ENCODE data around the gene RPAP3. TPM values are rescaled to one million over a fixed set of nuclear protein-coding genes. Genes with fewer than 3 reads are reported as not detected.

RPAP3 gene
- total RNA-seq, 1 experiment from 2014 or later: 67.7 TPM

GRCh38 chr12:47615711-47616110 lies 90.1 kb downstream of the RPAP3 start:
- ChIA-PET POLR2A (no interaction called here), CTCF (no interaction called here)
- H3K9me3 ChIP-seq: peaks cover 19% of the 10 kb centered on the region; the same call in 1 of the 2 replicates
- Mint-ChIP-seq H3K9me3 (ENCODE audit: unreplicated experiment) (peaks cover 40% of the 10 kb centered on the region), H3K36me3 (ENCODE audit: insufficient read depth, unreplicated experiment) (peaks cover 6% of the 10 kb centered on the region), H3K4me3 (ENCODE audit: unreplicated experiment) (no peak overlapping the region), H3K27ac (ENCODE audit: unreplicated experiment) (no peak overlapping the region), H3K4me1 (ENCODE audit: low read depth, unreplicated experiment) (no peaks in the 10 kb centered on the region), H3K27me3 (ENCODE audit: insufficient read depth, unreplicated experiment) (no peaks in the 10 kb centered on the region)
- TF ChIP-seq CTCF (IDR thresholded peaks at IDR 0.05; ENCODE audit: insufficient read depth in 1 of 2, low read depth in 1 of 2, low read length in 1 of 2, severe bottlenecking in 1 of 2, unreplicated experiment in 1 of 2): no peak
- DNase-seq: no peak
- no peak overlapping the region for H3K4me3 ChIP-seq (ENCODE audit: low read depth, low read length)
- no peaks in the 10 kb centered on the region for H3K36me3 ChIP-seq (ENCODE audit: control insufficient read depth, insufficient read depth, low read length)
- H3K27me3 ChIP-seq (replicated peaks; ENCODE audit: control insufficient read depth, insufficient read depth, low read length): no peaks in the 10 kb centered on the region
- no TSS peak for BruUV-seq (replicated peaks)
- no peaks in the 10 kb centered on the region; the same call in 1 of the 2 replicates for H3K4me1 ChIP-seq
- intact Hi-C loops (cut with micrococcal nuclease; ENCODE audit: unreplicated experiment): no loop called here

GRCh38 chr12:47614521-47614920 lies 91.3 kb downstream of the RPAP3 start:
- TF ChIP-seq CTCF (IDR thresholded peaks at IDR 0.05; ENCODE audit: insufficient read depth in 1 of 2, low read depth in 1 of 2, low read length in 1 of 2, severe bottlenecking in 1 of 2, unreplicated experiment in 1 of 2): no peak
- Mint-ChIP-seq H3K27me3 (ENCODE audit: insufficient read depth, unreplicated experiment) (no peaks in the 10 kb centered on the region), H3K27ac (ENCODE audit: unreplicated experiment) (no peak overlapping the region), H3K36me3 (ENCODE audit: insufficient read depth, unreplicated experiment) (peaks cover 6% of the 10 kb centered on the region), H3K4me1 (ENCODE audit: low read depth, unreplicated experiment) (no peaks in the 10 kb centered on the region), H3K4me3 (ENCODE audit: unreplicated experiment) (no peak overlapping the region), H3K9me3 (ENCODE audit: unreplicated experiment) (peaks cover 52% of the 10 kb centered on the region)
- BruUV-seq (replicated peaks): no TSS peak
- Histone ChIP-seq H3K9me3 (peaks cover 19% of the 10 kb centered on the region; the same call in 1 of the 2 replicates), H3K4me3 (ENCODE audit: low read depth, low read length) (no peak overlapping the region), H3K27me3 (replicated peaks; ENCODE audit: control insufficient read depth, insufficient read depth, low read length) (no peaks in the 10 kb centered on the region), H3K36me3 (ENCODE audit: control insufficient read depth, insufficient read depth, low read length) (no peaks in the 10 kb centered on the region), H3K4me1 (no peaks in the 10 kb centered on the region; the same call in 1 of the 2 replicates)
- CTCF ChIA-PET: no interaction called here
- POLR2A ChIA-PET: no interaction called here
- intact Hi-C loops (cut with micrococcal nuclease; ENCODE audit: unreplicated experiment): no loop called here
- DNase-seq: no peak

GRCh38 chr12:47612953-47613352 lies 92.9 kb downstream of the RPAP3 start:
- H3K36me3 ChIP-seq (ENCODE audit: control insufficient read depth, insufficient read depth, low read length): no peaks in the 10 kb centered on the region
- H3K4me3 Mint-ChIP-seq (ENCODE audit: unreplicated experiment): no peak overlapping the region
- DNase-seq: peak in 1 of 2 experiments; percentile 13
- peaks cover 25% of the 10 kb centered on the region for H3K9me3 ChIP-seq
- peaks cover 62% of the 10 kb centered on the region for H3K9me3 Mint-ChIP-seq (ENCODE audit: unreplicated experiment)
- no peaks in the 10 kb centered on the region; the same call in 1 of the 2 replicates for H3K4me1 ChIP-seq
- peaks cover 6% of the 10 kb centered on the region for H3K36me3 Mint-ChIP-seq (ENCODE audit: insufficient read depth, unreplicated experiment)
- H3K27me3 Mint-ChIP-seq (ENCODE audit: insufficient read depth, unreplicated experiment): no peaks in the 10 kb centered on the region
- H3K4me3 ChIP-seq (ENCODE audit: low read depth, low read length): no peak overlapping the region
- intact Hi-C loops (cut with micrococcal nuclease; ENCODE audit: unreplicated experiment): no loop called here
- POLR2A ChIA-PET: no interaction called here
- TF ChIP-seq CTCF (IDR thresholded peaks at IDR 0.05; ENCODE audit: insufficient read depth in 1 of 2, low read depth in 1 of 2, low read length in 1 of 2, severe bottlenecking in 1 of 2, unreplicated experiment in 1 of 2): no peak
- CTCF ChIA-PET: no interaction called here
- no peaks in the 10 kb centered on the region for H3K27me3 ChIP-seq (replicated peaks; ENCODE audit: control insufficient read depth, insufficient read depth, low read length)
- no TSS peak for BruUV-seq (replicated peaks)
- no peaks in the 10 kb centered on the region for H3K4me1 Mint-ChIP-seq (ENCODE audit: low read depth, unreplicated experiment)
- no peak overlapping the region for H3K27ac Mint-ChIP-seq (ENCODE audit: unreplicated experiment)
